Liver (tissue), 2 donors: ENCODE results near the gene IQGAP2.

Experiments
- TF ChIP-seq, protein P1 (sequence below): fragments of 150-350 bp; IDR thresholded peaks from 2 replicates; pipeline ENCODE4 v1.5.1; 2017; ENCODE audit warnings: improper control_type of control experiment, low read depth, low read length; ENCODE audit not compliant: missing input control
- TF ChIP-seq, protein P2 (sequence below): IDR thresholded peaks from 2 replicates; pipeline ENCODE4 v1.6.1; 2016; ENCODE audit warnings: antibody characterized with exemption
- donor health status: healthy.

- TF ChIP-seq, protein P1, sequence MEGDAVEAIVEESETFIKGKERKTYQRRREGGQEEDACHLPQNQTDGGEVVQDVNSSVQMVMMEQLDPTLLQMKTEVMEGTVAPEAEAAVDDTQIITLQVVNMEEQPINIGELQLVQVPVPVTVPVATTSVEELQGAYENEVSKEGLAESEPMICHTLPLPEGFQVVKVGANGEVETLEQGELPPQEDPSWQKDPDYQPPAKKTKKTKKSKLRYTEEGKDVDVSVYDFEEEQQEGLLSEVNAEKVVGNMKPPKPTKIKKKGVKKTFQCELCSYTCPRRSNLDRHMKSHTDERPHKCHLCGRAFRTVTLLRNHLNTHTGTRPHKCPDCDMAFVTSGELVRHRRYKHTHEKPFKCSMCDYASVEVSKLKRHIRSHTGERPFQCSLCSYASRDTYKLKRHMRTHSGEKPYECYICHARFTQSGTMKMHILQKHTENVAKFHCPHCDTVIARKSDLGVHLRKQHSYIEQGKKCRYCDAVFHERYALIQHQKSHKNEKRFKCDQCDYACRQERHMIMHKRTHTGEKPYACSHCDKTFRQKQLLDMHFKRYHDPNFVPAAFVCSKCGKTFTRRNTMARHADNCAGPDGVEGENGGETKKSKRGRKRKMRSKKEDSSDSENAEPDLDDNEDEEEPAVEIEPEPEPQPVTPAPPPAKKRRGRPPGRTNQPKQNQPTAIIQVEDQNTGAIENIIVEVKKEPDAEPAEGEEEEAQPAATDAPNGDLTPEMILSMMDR: no peak
- TF ChIP-seq, protein P2, sequence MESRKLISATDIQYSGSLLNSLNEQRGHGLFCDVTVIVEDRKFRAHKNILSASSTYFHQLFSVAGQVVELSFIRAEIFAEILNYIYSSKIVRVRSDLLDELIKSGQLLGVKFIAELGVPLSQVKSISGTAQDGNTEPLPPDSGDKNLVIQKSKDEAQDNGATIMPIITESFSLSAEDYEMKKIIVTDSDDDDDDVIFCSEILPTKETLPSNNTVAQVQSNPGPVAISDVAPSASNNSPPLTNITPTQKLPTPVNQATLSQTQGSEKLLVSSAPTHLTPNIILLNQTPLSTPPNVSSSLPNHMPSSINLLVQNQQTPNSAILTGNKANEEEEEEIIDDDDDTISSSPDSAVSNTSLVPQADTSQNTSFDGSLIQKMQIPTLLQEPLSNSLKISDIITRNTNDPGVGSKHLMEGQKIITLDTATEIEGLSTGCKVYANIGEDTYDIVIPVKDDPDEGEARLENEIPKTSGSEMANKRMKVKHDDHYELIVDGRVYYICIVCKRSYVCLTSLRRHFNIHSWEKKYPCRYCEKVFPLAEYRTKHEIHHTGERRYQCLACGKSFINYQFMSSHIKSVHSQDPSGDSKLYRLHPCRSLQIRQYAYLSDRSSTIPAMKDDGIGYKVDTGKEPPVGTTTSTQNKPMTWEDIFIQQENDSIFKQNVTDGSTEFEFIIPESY: no peak
Measured at GRCh38 chr5:76710991-76711390, 307.9 kb downstream of the IQGAP2 start.
